HFFc6 (cell line): ENCODE data around the gene FRAS1. TPM values are rescaled to one million over a fixed set of nuclear protein-coding genes. Genes with fewer than 3 reads are reported as not detected.

Experiments used
- DNase-seq: peaks from one replicate; pipeline ENCODE4 v3.0.0-alpha.2; 2018
- H3K27ac Mint-ChIP-seq: 2 replicates; pipeline ENCODE4 v1.8.0; 2020; ENCODE audit warnings: mild to moderate bottlenecking, mixed read lengths
- H3K27me3 Mint-ChIP-seq: 2 replicates; pipeline ENCODE4 v1.8.0; 2021; ENCODE audit warnings: mild to moderate bottlenecking, moderate library complexity, mixed read lengths; ENCODE audit not compliant: insufficient read depth
- H3K36me3 Mint-ChIP-seq: 2 replicates; pipeline ENCODE4 v1.8.0; 2021; ENCODE audit warnings: low read depth, mixed read lengths
- H3K4me1 Mint-ChIP-seq: 2 replicates; pipeline ENCODE4 v1.8.0; 2020; ENCODE audit warnings: low read depth, mixed read lengths
- H3K4me3 Mint-ChIP-seq: 2 replicates; pipeline ENCODE4 v1.8.0; 2020; ENCODE audit warnings: mild to moderate bottlenecking, moderate library complexity, mixed read lengths
- H3K9me3 Mint-ChIP-seq: 2 replicates; pipeline ENCODE4 v1.8.0; 2020; ENCODE audit warnings: mild to moderate bottlenecking, mixed read lengths
- total RNA-seq, 6 experiments: library from RNA; stranded (reverse); fragmentation: NEBNext Ultra II Directional; extraction: Animal tissue kit (Norgen Biotek cat#: 25700); gene quantifications; 2 replicates in 1 of 6; 3 replicates in 5 of 6; pipeline ENCODE4 v1.2.3, GENCODE V29; 2021
- TF ChIP-seq, protein P1 (sequence below): fragments of 200-600 bp; sonication (generic); IDR thresholded peaks from 2 replicates; pipeline ENCODE4 v1.5.0; 2021; ENCODE audit warnings: antibody characterized with exemption, mild to moderate bottlenecking

Gene FRAS1
- total RNA-seq, 6 experiments from 2014 or later: 1.7 to 11.0 (median 2.3) TPM

DNA sequence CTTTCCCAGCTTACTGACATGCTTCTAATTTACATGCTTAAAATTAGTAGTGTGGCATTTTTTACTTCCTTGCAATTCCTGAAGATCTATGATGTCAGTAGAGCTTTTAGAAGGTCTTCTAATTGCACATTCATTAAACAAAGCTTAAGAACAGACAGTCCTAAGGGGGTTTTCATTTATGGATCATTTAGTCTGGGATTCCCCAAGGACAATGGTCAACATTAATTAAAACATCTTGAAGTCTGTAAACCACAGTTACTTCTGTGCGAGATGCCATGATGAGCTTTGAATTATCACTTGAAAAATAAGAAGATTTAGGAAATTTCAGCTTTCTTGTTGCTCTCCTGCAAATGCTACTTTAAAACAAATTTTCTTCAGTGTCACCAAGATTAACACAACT is 514.7 kb downstream of the FRAS1 start:
- TF ChIP-seq, protein P1, sequence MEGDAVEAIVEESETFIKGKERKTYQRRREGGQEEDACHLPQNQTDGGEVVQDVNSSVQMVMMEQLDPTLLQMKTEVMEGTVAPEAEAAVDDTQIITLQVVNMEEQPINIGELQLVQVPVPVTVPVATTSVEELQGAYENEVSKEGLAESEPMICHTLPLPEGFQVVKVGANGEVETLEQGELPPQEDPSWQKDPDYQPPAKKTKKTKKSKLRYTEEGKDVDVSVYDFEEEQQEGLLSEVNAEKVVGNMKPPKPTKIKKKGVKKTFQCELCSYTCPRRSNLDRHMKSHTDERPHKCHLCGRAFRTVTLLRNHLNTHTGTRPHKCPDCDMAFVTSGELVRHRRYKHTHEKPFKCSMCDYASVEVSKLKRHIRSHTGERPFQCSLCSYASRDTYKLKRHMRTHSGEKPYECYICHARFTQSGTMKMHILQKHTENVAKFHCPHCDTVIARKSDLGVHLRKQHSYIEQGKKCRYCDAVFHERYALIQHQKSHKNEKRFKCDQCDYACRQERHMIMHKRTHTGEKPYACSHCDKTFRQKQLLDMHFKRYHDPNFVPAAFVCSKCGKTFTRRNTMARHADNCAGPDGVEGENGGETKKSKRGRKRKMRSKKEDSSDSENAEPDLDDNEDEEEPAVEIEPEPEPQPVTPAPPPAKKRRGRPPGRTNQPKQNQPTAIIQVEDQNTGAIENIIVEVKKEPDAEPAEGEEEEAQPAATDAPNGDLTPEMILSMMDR: no peak
- Mint-ChIP-seq H3K36me3 (no peaks in the 10 kb centered on the region), H3K4me1 (peaks cover 40% of the 10 kb centered on the region), H3K27me3 (no peaks in the 10 kb centered on the region; the same call in 1 of the 2 replicates), H3K9me3 (no peaks in the 10 kb centered on the region), H3K27ac (no peak overlapping the region), H3K4me3 (no peak overlapping the region)
- no peak for DNase-seq

DNA sequence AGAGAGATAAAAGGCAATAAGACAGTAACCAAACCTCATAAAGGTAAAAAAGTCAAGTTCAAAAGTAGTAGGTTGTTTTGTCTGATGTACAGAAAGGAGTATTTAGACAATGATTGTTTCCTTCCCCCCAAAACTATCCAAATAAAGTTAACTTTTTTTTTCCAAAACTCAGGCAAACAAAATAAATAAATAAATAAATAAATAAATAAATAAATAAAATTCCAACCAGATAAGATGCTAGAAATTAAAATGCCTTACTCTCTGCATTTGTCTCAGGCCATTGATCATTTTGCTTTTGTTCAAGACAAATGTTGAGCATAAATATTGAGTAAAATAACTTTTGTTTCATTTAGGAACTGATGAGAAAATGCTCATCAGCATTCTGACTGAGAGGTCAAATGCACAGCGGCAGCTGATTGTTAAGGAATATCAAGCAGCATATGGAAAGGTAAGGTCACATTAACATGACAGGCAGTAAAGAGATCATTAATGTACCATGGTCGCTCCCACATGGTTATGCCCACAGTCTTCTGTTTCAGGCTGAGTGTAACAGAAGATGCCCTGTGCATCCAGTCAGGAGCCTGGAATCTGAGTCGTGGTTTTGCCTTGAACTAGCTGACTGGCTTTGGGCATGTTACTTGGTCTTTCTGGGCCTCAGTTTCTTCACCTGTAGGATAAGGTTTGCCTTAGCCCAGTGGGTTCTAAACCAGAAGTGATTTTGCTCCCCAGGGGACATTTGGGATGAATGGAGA is 521.7 kb downstream of the FRAS1 start:
- Mint-ChIP-seq H3K36me3 (no peaks in the 10 kb centered on the region), H3K4me3 (no peak overlapping the region), H3K4me1 (no peaks in the 10 kb centered on the region), H3K27ac (no peak overlapping the region), H3K27me3 (no peaks in the 10 kb centered on the region), H3K9me3 (no peaks in the 10 kb centered on the region)
- DNase-seq: no peak
- TF ChIP-seq, protein P1: no peak

DNA sequence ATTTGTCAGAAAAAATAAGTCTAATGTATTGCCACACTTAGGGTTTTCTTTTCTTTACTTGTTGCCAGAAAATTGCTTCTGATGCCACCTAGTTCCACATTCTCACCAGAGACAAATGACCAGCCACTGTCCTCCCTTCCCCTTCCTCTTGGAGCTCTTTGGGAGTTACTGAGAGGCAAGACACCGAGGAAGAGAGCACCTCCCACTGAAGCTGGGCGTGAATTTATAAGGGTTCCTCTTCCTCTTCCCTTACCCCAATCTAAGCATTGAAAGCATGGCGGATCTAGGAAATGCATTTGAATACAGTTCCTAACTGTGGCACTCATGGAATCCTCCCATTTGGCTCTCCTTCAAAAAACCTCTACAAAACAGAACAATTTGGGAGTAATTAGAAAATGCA is 524.5 kb downstream of the FRAS1 start:
- no peak overlapping the region for H3K4me3 Mint-ChIP-seq
- no peaks in the 10 kb centered on the region for H3K27me3 Mint-ChIP-seq
- TF ChIP-seq, protein P1: no peak
- H3K4me1 Mint-ChIP-seq: peaks cover 22% of the 10 kb centered on the region
- DNase-seq: no peak
- no peak overlapping the region for H3K27ac Mint-ChIP-seq
- H3K9me3 Mint-ChIP-seq: no peaks in the 10 kb centered on the region
- no peaks in the 10 kb centered on the region for H3K36me3 Mint-ChIP-seq

DNA sequence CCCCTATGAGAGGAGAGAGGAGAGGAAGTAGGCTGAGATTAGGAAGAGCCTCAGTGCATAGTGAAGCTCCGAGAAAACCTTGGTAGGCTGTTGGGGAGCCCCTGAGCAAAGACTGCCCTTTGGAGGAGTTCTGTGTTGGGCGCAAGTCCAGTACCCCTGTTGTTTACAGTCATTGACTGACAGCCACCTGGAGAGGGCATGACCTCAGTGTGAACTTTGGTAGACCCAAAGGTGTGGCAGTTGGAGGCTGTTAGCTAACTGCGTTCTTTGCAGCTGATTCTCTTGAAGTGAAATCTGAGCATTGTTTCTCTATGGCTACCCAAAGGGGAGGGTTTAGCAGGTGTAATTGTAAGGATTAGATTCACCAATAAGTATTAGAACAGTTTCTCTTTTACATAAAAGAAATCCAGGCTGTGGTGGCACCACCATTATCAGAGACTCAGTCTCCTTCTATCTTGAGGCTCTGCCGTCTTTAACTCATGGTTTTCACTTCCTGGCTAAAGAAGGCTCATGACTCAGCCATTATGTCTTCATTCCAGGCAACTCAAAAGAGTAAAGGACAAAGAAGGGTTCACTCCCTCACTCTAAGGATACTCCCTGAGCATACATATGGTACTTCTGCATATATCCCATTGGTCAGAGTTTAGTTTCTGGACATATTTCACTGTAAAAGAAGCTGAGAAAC is 527.9 kb downstream of the FRAS1 start:
- Mint-ChIP-seq H3K4me3 (no peak overlapping the region), H3K9me3 (no peaks in the 10 kb centered on the region)
- DNase-seq: peak; percentile 24

GRCh38 chr4:78585633-78586032 is 528.5 kb downstream of the FRAS1 start:
- DNase-seq: peak; percentile 60
- H3K27ac Mint-ChIP-seq: peak overlapping the region; percentile 83
- H3K9me3 Mint-ChIP-seq: no peaks in the 10 kb centered on the region
- H3K27me3 Mint-ChIP-seq: no peaks in the 10 kb centered on the region
- peaks cover 30% of the 10 kb centered on the region for H3K4me1 Mint-ChIP-seq
- TF ChIP-seq, protein P1: no peak
- H3K4me3 Mint-ChIP-seq: no peak overlapping the region
- no peaks in the 10 kb centered on the region for H3K36me3 Mint-ChIP-seq

More for the DNA sequence above, 527.9 kb downstream of the FRAS1 start:
- Mint-ChIP-seq H3K27ac (peak overlapping the region; percentile 83), H3K27me3 (no peaks in the 10 kb centered on the region), H3K4me1 (peaks cover 30% of the 10 kb centered on the region), H3K36me3 (no peaks in the 10 kb centered on the region)
- TF ChIP-seq, protein P1: no peak
